ES-I3 (cell line): ENCODE data around the gene HLA-C.
"Not testable (repeated sequence)": the region's sequence is repeated elsewhere in the genome, so short reads cannot be mapped to it uniquely, and the experiment has no call there.

ENCODE experiments used
- H3K36me3 ChIP-seq: 2 replicates; pipeline ENCODE4 v1.6.1; 2013; ENCODE audit warnings: mild to moderate bottlenecking, low read length, control low read depth, moderate library complexity; ENCODE audit not compliant: insufficient read depth
- H3K4me1 ChIP-seq: 2 replicates; pipeline ENCODE4 v1.6.1; 2013; ENCODE audit warnings: mild to moderate bottlenecking, control low read depth, low read length; ENCODE audit not compliant: insufficient read depth
- H3K9ac ChIP-seq: 2 replicates; pipeline ENCODE4 v1.6.1; 2013; ENCODE audit warnings: low read depth, mild to moderate bottlenecking, low read length, moderate library complexity
- H3K9me3 ChIP-seq: 2 replicates; pipeline ENCODE4 v1.6.1; 2013; ENCODE audit warnings: mild to moderate bottlenecking, low read length, moderate library complexity; ENCODE audit not compliant: control insufficient read depth, insufficient read depth

HLA-C gene

GRCh38 chr6:31263346-31263933 lies 8.5 kb downstream of the HLA-C start:
- not testable (repeated sequence) for H3K9ac ChIP-seq, H3K36me3 ChIP-seq, H3K9me3 ChIP-seq, H3K4me1 ChIP-seq

- not testable (repeated sequence) for H3K9ac ChIP-seq, H3K36me3 ChIP-seq, H3K4me1 ChIP-seq, H3K9me3 ChIP-seq
Observed at GRCh38 chr6:31259995-31260394, 11.9 kb downstream of the HLA-C start.

DNA sequence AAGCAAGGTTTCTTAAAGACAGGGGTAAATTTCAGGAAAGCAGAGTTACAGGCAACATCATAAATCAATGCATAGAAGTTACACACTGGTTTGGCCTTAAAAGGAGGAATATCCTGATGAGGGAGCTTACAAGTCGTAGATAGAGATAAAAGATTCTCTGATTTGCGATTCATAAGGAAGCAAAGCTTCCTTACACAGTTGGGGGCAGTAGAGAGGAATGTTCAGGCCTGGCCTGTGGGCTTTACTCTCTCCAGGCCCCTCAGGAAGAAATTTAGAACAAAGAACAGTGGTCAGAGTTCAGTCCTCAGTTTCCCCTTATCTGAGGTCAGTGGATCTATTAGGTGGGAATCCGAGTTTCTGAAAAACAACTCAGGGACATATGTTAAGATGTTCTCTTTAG lies 19.3 kb downstream of the HLA-C start:
- H3K9ac ChIP-seq = no peak overlapping the region
- H3K9me3 ChIP-seq = peaks cover 3% of the 10 kb centered on the region; the same call in 1 of the 2 replicates
- no peaks in the 10 kb centered on the region; the same call in 1 of the 2 replicates for H3K4me1 ChIP-seq
- no peaks in the 10 kb centered on the region for H3K36me3 ChIP-seq

- H3K4me1 ChIP-seq = peaks cover 2% of the 10 kb centered on the region
- peaks cover 6% of the 10 kb centered on the region; the same call in 1 of the 2 replicates for H3K9me3 ChIP-seq
- H3K36me3 ChIP-seq = no peaks in the 10 kb centered on the region
- no peak overlapping the region for H3K9ac ChIP-seq
Observed at GRCh38 chr6:31251261-31251660, 20.6 kb downstream of the HLA-C start.

GRCh38 chr6:31249184-31249583 lies 22.7 kb downstream of the HLA-C start:
- no peaks in the 10 kb centered on the region for H3K36me3 ChIP-seq
- H3K9me3 ChIP-seq = peaks cover 6% of the 10 kb centered on the region; the same call in 1 of the 2 replicates
- H3K4me1 ChIP-seq = peaks cover 7% of the 10 kb centered on the region
- H3K9ac ChIP-seq = no peak overlapping the region

DNA sequence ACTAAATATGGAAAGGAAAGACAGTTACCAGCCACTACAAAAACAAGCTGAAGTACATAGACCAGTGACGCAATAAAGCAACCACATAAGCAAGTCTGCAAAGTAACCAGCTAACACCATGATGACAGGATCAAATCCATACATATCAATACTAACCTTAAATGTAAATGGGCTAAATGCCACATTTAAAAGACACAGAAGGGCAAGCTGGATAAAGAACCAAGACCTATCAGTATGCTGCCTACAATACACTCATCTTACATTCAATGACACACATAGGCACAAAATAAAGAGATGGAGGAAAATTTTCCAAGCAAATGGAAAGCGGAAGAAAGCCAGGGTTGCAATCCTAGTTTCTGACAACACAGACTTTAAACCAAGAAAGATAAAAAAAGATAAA lies 24.1 kb downstream of the HLA-C start:
- H3K9me3 ChIP-seq = peaks cover 6% of the 10 kb centered on the region; the same call in 1 of the 2 replicates
- no peaks in the 10 kb centered on the region for H3K36me3 ChIP-seq
- H3K9ac ChIP-seq = no peak overlapping the region
- peaks cover 7% of the 10 kb centered on the region for H3K4me1 ChIP-seq

GRCh38 chr6:31246051-31246521 lies 25.8 kb downstream of the HLA-C start:
- peaks cover 7% of the 10 kb centered on the region; the same call in 1 of the 2 replicates for H3K4me1 ChIP-seq
- H3K9ac ChIP-seq = no peak overlapping the region
- H3K9me3 ChIP-seq = peaks cover 6% of the 10 kb centered on the region; the same call in 1 of the 2 replicates
- no peaks in the 10 kb centered on the region for H3K36me3 ChIP-seq

- no peak overlapping the region for H3K9ac ChIP-seq
- peaks cover 7% of the 10 kb centered on the region; the same call in 1 of the 2 replicates for H3K4me1 ChIP-seq
- H3K9me3 ChIP-seq = peaks cover 6% of the 10 kb centered on the region; the same call in 1 of the 2 replicates
- H3K36me3 ChIP-seq = no peaks in the 10 kb centered on the region
Observed at GRCh38 chr6:31243508-31243907, 28.4 kb downstream of the HLA-C start.

- Histone ChIP-seq H3K9ac (no peak overlapping the region), H3K4me1 (no peaks in the 10 kb centered on the region), H3K9me3 (no peaks in the 10 kb centered on the region), H3K36me3 (no peaks in the 10 kb centered on the region)
Observed at GRCh38 chr6:31239854-31240253, 32.0 kb downstream of the HLA-C start.

GRCh38 chr6:31234101-31234500 lies 37.8 kb downstream of the HLA-C start:
- not testable (repeated sequence) for H3K9ac ChIP-seq, H3K4me1 ChIP-seq, H3K9me3 ChIP-seq, H3K36me3 ChIP-seq

- Histone ChIP-seq H3K9me3 (no peaks in the 10 kb centered on the region), H3K36me3 (no peaks in the 10 kb centered on the region), H3K4me1 (no peaks in the 10 kb centered on the region), H3K9ac (no peak overlapping the region)
Observed at GRCh38 chr6:31228476-31228875, 43.4 kb downstream of the HLA-C start.

DNA sequence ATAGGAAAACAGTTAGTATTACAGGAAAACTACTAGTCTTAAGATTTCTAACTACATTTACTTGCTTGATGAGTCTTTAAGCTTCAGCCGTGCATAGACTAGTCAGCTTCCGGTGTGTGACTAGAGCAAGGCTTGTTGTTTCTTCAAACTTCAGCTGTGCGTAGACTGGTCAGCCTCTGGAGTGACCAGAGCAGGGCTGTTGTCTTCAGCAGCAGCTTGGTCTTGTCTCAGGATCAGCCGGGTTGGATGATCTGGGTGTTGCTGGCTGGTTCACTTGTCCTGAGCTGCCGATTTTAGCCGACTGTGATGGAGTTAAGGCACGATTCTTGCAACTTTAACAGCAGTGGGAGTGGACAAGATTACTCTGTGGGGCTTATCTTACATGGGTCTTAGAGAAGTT lies 44.7 kb downstream of the HLA-C start:
- Histone ChIP-seq H3K9ac (no peak overlapping the region), H3K36me3 (no peaks in the 10 kb centered on the region), H3K9me3 (no peaks in the 10 kb centered on the region), H3K4me1 (no peaks in the 10 kb centered on the region)

- H3K36me3 ChIP-seq = no peaks in the 10 kb centered on the region
- H3K9ac ChIP-seq = no peak overlapping the region
- H3K9me3 ChIP-seq = no peaks in the 10 kb centered on the region
- no peaks in the 10 kb centered on the region for H3K4me1 ChIP-seq
Observed at GRCh38 chr6:31225735-31226134, 46.2 kb downstream of the HLA-C start.

DNA sequence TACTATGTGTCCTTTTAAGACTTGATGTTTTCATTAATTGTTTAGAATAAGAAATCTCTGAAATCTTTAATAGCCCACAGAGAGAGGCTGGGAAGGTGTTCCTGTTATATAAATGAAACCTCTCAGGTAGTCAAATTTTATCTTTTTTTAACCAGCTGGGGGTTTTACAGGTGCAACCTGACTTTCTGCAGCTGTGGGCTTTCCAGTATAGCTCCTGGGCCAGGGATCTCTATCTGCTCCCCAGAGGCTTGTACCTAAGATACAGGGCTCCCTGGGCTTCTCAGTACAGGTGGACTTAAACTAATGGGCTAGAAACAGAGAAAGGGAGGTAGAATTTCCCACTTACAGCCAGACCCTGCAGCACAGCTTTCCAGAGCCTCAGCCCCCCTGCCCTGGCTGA lies 49.4 kb downstream of the HLA-C start:
- Histone ChIP-seq H3K4me1 (no peaks in the 10 kb centered on the region), H3K9me3 (no peaks in the 10 kb centered on the region), H3K9ac (no peak overlapping the region), H3K36me3 (no peaks in the 10 kb centered on the region)
